Measurements from ENCODE around the gene ABCF2. TPM values are rescaled to one million over a fixed set of nuclear protein-coding genes. Genes with fewer than 3 reads are reported as not detected.

Gene ABCF2
- total RNA-seq, 4 donors from 2014 or later, result 10.0 to 30.8 (median 27.8) TPM

GRCh38 chr7:151239837-151240459, 12.9 kb upstream of the ABCF2 start:
- in situ Hi-C loops (cut with MboI; ENCODE audit: low pct_ligation_motif_present in 1 of 4, low pct_unique_long_range_greater_than_20kb in 1 of 4, low sequenced_read_pairs in 3 of 4) (no loop called here), intact Hi-C loops (cut with DNase I; ENCODE audit: low total_unique reads) (no loop called here)
- TF ChIP-seq CTCF (IDR thresholded peaks at IDR 0.05), result no peak
- TF ChIP-seq POLR2A (IDR thresholded peaks at IDR 0.05), result no peak
- no peak for TF ChIP-seq POLR2AphosphoS5 (IDR thresholded peaks at IDR 0.05)
- no peak for TF ChIP-seq EP300 (IDR thresholded peaks at IDR 0.05; ENCODE audit: low read depth)
- H3K4me1 ChIP-seq, result peaks cover 7 to 18% (median 10%) of the 10 kb centered on the region in 4 donors
- WGBS, 2 donors (ENCODE audit: low coverage in 1 of 2), result 75 to 86% methylated on average over 1 to 11 of the region's 11 CpGs
- DNase-seq, result no peak
- H3K4me3 ChIP-seq, result no peak overlapping the region
- no peak overlapping the region for H3K27ac ChIP-seq
- H3K9me3 ChIP-seq, result no peaks in the 10 kb centered on the region
- H3K36me3 ChIP-seq, result peaks cover 0 to 27% (median 4%) of the 10 kb centered on the region in 4 donors
- peaks cover 14% of the 10 kb centered on the region for H3K27me3 ChIP-seq

- DNase-seq, result no peak
- Histone ChIP-seq H3K4me3 (no peak overlapping the region), H3K9me3 (no peaks in the 10 kb centered on the region), H3K27ac (no peak overlapping the region), H3K4me1 (peaks cover under 1 to 13% (median 3%) of the 10 kb centered on the region in 4 donors), H3K27me3 (peaks cover 8% of the 10 kb centered on the region), H3K36me3 (peaks cover 0 to 27% (median 4%) of the 10 kb centered on the region in 4 donors)
- 89% methylated on average over 25 of the region's 25 CpGs; no CpG with 5 or more reads in 1 of the 2 donors for WGBS, 2 donors (ENCODE audit: low coverage in 1 of 2)
- intact Hi-C loops (cut with DNase I; ENCODE audit: low total_unique reads) (no loop called here), in situ Hi-C loops (cut with MboI; ENCODE audit: low pct_ligation_motif_present in 1 of 4, low pct_unique_long_range_greater_than_20kb in 1 of 4, low sequenced_read_pairs in 3 of 4) (no loop called here)
- no peak for TF ChIP-seq CTCF (IDR thresholded peaks at IDR 0.05)
- no peak for TF ChIP-seq POLR2A (IDR thresholded peaks at IDR 0.05)
- no peak for TF ChIP-seq POLR2AphosphoS5 (IDR thresholded peaks at IDR 0.05)
- TF ChIP-seq EP300 (IDR thresholded peaks at IDR 0.05; ENCODE audit: low read depth), result no peak
Observed at GRCh38 chr7:151238924-151239836, 12.2 kb upstream of the ABCF2 start.

- H3K9me3 ChIP-seq, result no peaks in the 10 kb centered on the region
- no peak for DNase-seq
- peaks cover 0 to 27% (median 4%) of the 10 kb centered on the region in 4 donors for H3K36me3 ChIP-seq
- H3K27me3 ChIP-seq, result no peaks in the 10 kb centered on the region
- TF ChIP-seq EP300 (IDR thresholded peaks at IDR 0.05; ENCODE audit: low read depth), result no peak
- TF ChIP-seq POLR2AphosphoS5 (IDR thresholded peaks at IDR 0.05), result no peak
- no peak for TF ChIP-seq CTCF (IDR thresholded peaks at IDR 0.05)
- TF ChIP-seq POLR2A (IDR thresholded peaks at IDR 0.05), result no peak
- 77% methylated on average over 17 of the region's 17 CpGs; no CpG with 5 or more reads in 1 of the 2 donors for WGBS, 2 donors (ENCODE audit: low coverage in 1 of 2)
- intact Hi-C loops (cut with DNase I; ENCODE audit: low total_unique reads) (no loop called here), in situ Hi-C loops (cut with MboI; ENCODE audit: low pct_ligation_motif_present in 1 of 4, low pct_unique_long_range_greater_than_20kb in 1 of 4, low sequenced_read_pairs in 3 of 4) (no loop called here)
- H3K4me3 ChIP-seq, result no peak overlapping the region
- H3K27ac ChIP-seq, result no peak overlapping the region
- peaks cover 6 to 13% (median 9%) of the 10 kb centered on the region in 4 donors for H3K4me1 ChIP-seq
Observed at GRCh38 chr7:151238190-151238810, 11.3 kb upstream of the ABCF2 start.
